ENCODE results near the gene CCL4.

The CCL4 gene

DNA sequence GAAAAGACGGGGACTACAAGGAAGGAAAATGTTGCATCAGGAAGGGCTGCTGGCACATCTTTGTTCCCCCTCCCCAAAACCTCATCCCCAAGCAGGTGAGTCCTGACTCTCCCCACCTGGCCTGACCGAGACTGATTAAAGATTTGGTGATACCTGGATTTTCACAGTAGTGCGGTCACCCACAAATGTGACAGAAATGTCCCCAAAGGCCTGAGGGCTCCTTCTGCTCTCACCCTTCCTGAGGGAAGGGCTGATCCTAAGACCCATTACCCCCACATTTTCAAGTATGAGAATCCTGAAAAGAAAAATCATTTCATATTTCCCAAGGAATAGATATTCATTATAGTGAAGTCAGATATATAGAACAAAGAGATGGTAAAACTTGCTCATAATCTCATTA is 44.0 kb downstream of the CCL4 start:
- no peak for DNase-seq

DNA sequence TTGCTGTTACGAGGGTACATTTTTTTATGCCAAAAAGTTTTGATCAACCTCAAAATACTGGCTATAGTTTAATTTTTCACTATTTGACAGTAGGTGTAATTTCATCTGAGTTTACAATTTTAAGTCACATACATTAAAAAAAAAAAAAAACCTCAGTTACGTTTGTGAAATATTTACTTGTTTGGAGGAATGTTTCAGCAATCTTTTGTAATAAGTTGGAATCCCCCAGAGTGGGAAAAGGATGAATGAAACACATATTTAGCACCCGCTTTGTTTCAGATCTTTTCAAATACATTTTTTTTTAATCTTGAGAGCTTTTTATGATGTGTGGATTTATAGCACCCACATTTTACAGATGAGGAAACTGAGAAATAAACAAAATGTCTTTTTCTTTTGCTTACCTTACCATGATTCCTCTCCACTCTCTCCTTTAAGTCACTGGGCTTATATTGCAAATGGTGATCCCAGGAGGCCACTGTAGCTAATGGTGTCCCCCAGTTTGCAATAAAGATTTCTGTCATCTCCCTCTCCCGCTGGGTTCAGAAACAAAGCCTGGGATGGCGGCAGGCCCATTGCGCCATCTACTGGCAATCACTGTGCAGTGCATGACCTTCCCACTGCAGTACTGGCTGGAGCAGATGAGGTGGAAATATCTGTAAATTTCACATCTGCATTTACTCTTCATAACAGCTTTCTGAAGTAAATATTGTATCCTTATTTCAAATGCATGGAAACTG is 45.1 kb downstream of the CCL4 start:
- DNase-seq = peak in 4 of 5 experiments; percentile 16 to 59 (median 52)

DNA sequence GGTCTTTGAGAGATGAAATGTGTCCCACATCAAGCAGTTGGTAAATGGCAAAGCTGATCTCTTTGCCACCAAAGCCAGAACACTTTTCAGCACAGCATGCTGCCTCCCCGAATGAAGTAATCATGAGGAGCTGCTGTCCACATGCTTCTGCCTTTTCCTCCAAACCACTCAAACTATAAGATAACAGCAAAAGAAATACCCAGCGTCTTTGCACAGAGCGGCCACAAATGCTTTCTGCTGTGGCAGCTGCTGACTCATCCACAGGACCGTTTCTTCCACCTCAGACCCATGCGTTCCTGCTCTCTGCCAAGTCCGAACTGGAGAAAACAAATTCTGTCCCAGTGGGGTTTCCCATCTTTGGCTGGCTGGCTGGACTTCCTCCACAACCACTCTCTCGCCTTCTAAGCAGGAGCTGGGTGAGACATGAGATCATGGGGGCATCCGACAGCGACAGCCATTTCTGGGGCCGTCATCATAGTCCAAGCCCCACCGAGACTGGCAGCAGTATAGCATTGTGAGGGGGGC is 45.7 kb downstream of the CCL4 start:
- DNase-seq = no peak

DNA sequence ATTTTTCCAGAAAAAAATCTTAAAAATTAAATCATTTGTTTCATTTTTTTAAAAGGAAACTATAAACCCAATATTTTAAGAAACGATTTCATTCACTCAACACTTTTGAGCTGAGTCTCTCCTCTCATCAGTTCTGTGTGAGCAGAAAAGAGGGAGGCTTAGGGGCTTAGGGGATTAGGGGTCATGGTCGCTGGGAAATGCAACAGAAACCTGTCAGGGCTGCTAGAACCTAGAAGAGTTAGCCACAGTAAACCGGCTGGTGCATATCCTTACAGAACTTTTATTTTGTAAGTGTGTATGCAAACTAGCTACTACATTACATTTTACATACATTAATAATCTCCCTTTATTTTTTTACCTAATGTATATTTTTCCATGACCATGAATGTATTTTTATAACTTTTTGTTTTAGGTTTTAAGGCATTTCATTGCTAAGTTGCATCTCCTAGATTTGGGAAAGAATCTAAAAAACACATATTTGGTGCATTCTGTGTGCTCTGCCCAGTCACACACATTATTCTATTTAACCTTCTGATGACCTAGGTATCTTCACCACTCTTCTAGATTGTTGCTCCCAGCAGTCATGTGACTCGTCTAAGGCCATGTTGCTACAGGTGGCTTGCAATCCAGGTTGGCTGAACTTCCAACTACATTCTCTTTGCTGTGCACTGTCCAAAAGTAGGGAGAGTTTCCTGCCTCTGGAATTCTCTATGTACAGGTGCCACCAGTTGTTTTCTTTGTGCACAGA is 48.4 kb downstream of the CCL4 start:
- DNase-seq = no peak

DNA sequence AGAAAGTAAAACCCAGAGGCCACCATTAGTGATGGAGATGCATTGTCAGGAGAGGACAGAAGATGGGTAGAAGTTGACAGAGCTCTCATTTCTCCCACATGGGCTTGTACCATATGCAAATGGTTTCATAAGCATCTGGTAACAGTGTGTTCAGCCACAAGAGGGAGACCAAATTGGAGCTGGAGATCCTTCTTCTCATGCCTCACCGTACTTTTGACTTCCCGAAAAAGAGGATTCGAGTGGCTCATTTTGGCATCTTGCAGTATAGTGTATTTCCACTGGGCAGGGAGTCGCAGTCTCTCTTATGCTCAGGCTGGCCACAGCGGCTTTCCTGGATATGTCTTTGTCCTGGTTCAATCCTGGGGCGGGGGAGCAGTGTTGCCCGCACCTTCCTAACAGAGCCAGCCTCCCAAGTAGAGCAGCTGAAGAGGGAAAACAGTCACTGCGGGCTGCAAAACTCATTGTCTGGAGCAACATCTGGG is 49.1 kb downstream of the CCL4 start:
- no peak for DNase-seq

DNA sequence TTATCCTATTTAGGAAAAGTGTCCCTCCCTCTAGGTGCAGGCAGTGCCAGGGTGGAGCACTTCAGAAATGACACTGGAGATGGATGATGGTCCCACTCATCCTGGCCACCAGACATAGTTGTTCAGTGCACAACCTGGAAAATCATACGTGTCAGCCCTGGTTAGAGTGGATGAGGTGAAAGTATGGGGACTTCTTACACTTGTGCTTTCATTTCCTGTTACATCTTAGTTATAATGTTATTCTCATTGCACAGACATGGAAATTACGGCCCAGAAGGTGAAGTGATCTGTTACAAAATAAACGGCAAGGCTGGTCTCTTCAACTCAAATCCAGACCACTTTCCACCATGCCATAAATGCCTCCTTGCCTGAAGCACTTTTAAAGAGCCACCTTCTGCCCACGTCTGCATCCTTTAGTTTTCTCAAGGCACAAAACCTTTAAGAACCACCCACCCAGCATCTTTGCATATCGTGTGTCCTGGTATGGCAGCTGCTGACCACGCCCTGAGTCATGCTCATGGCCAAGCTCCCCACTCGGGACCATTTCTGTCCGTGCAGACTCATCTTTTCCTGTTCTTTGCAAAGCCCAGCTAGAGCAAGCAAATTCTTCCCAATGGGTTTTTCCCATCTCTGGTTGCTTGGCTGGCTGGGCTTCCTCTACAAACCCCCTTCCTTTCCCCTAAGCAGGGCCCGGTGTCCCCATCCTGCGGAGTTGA is 50.4 kb downstream of the CCL4 start:
- DNase-seq = no peak

All from T-helper 2 cell (primary cell).